H1 (cell line): ENCODE data around the gene ZMYM2. TPM values are rescaled to one million over a fixed set of nuclear protein-coding genes. Genes with fewer than 3 reads are reported as not detected.

Source experiments
- CTCF ChIA-PET: fragments of 300-600 bp; sonication (Branson Sonifier 250); formaldehyde crosslinking; loops from one replicate; lab custom pipeline; 2021; ENCODE audit not compliant: partially characterized antibody; lab: Charles Lee
- POLR2A ChIA-PET: fragments of 300-600 bp; sonication (Branson Sonifier 250); formaldehyde crosslinking; loops from one replicate; lab custom pipeline; 2021; ENCODE audit warnings: inconsistent platforms; ENCODE audit not compliant: partially characterized antibody; lab: Charles Lee
- DNase-seq, 2 experiments: peaks; one replicate each; pipeline versions ENCODE4 v3.0.0 to v3.0.0-alpha.2; 2010 to 2022; ENCODE audit warnings: low spot score in 2 of 2, low read depth in 1 of 2, mixed read lengths in 1 of 2
- FAIRE-seq: peaks from 2 replicates; lab custom pipeline; 2011; peaks lifted over from hg19 to GRCh38; lab: Jason Lieb, UNC
- H2AFZ ChIP-seq: 2 replicates; pipeline ENCODE4 v1.8.1; 2012; ENCODE audit warnings: low read length, inconsistent platforms
- H2AK5ac ChIP-seq: 2 replicates; pipeline ENCODE4 v1.6.1; 2013; ENCODE audit warnings: low read depth, low read length
- H2BK120ac ChIP-seq: replicated peaks from 2 replicates; pipeline ENCODE3; 2013; ENCODE audit warnings: low read depth, low read length, inconsistent platforms
- H2BK12ac ChIP-seq: 2 replicates; pipeline ENCODE4 v1.6.1; 2013; ENCODE audit warnings: low read depth, low read length
- H2BK15ac ChIP-seq: 2 replicates; pipeline ENCODE4 v1.6.1; 2013; ENCODE audit warnings: low read length
- H2BK20ac ChIP-seq: 2 replicates; pipeline ENCODE4 v1.6.1; 2013; ENCODE audit warnings: low read length
- H2BK5ac ChIP-seq: 2 replicates; pipeline ENCODE4 v1.6.1; 2013; ENCODE audit warnings: low read depth, low read length
- H3K14ac ChIP-seq: 2 replicates; pipeline ENCODE4 v1.6.1; 2013; ENCODE audit warnings: inconsistent platforms; ENCODE audit not compliant: insufficient read length
- H3K18ac ChIP-seq: 2 replicates; pipeline ENCODE4 v1.6.1; 2013; ENCODE audit warnings: low read length; ENCODE audit errors: extremely low read depth
- H3K23ac ChIP-seq: 2 replicates; pipeline ENCODE4 v1.6.1; 2013; ENCODE audit warnings: inconsistent platforms; ENCODE audit not compliant: insufficient read length
- H3K23me2 ChIP-seq: 2 replicates; pipeline ENCODE4 v1.6.1; 2013; ENCODE audit warnings: low read depth, low read length
- H3K27ac ChIP-seq: 2 replicates; pipeline ENCODE4 v1.6.1; 2011; ENCODE audit warnings: low read depth, low read length, inconsistent platforms
- H3K27me3 ChIP-seq, 4 experiments: replicated peaks in 1 of 4; 1 replicate in 1 of 4; 2 replicates in 3 of 4; pipeline versions ENCODE4 v1.6.1 to v1.8.1; 2011 to 2013; ENCODE audit warnings: low read length in 3 of 4, mild to moderate bottlenecking in 3 of 4, inconsistent platforms in 2 of 4, mixed read lengths in 2 of 4, moderate library complexity in 1 of 4; ENCODE audit not compliant: control insufficient read depth in 3 of 4, insufficient read depth in 3 of 4; ENCODE audit errors: extremely low read depth in 1 of 4
- H3K36me3 ChIP-seq, 4 experiments: 2 replicates each; pipeline versions ENCODE4 v1.6.1 to v1.8.1; 2011 to 2013; ENCODE audit warnings: mild to moderate bottlenecking in 4 of 4, low read length in 3 of 4, moderate library complexity in 2 of 4, control low read depth in 1 of 4, inconsistent platforms in 1 of 4; ENCODE audit not compliant: insufficient read depth in 4 of 4, control insufficient read depth in 2 of 4
- H3K4ac ChIP-seq: replicated peaks from 2 replicates; pipeline ENCODE3; 2013; ENCODE audit warnings: low read length, low read depth, mixed read lengths, inconsistent platforms; ENCODE audit not compliant: insufficient read length
- H3K4me1 ChIP-seq, 4 experiments: replicated peaks in 1 of 4; 1 replicate in 1 of 4; 2 replicates in 3 of 4; pipeline versions ENCODE4 v1.6.1 to v1.8.1; 2011 to 2013; ENCODE audit warnings: low read length in 3 of 4, inconsistent platforms in 2 of 4, mixed read lengths in 1 of 4; ENCODE audit not compliant: insufficient read depth in 4 of 4, control insufficient read depth in 3 of 4
- H3K4me2 ChIP-seq, 2 experiments: 2 replicates each; pipeline versions ENCODE4 v1.6.1 to v1.8.1; 2011 to 2013; ENCODE audit warnings: low read depth in 2 of 2, low read length in 2 of 2, control low read depth in 1 of 2, inconsistent platforms in 1 of 2, mild to moderate bottlenecking in 1 of 2; ENCODE audit not compliant: insufficient read depth in 1 of 2
- H3K4me3 ChIP-seq, 4 experiments: fragments of 200-600, 300-600 bp in 1 of 4; sonication (generic), shearing (Covaris generic), sonication (Bioruptor Twin) in 1 of 4; 2 replicates each; pipeline versions ENCODE4 v1.5.1 to v1.8.1; 2011 to 2016; ENCODE audit warnings: low read length in 4 of 4, low read depth in 3 of 4, control low read depth in 2 of 4, inconsistent platforms in 2 of 4, mild to moderate bottlenecking in 2 of 4, mixed read lengths in 1 of 4, moderate library complexity in 1 of 4; ENCODE audit not compliant: insufficient read depth in 2 of 4; ENCODE audit errors: extremely low read depth in 1 of 4
- H3K56ac ChIP-seq: replicated peaks from 2 replicates; pipeline ENCODE3; 2013; ENCODE audit warnings: low read depth, mild to moderate bottlenecking, mixed read lengths, low read length, inconsistent platforms; ENCODE audit not compliant: insufficient read length
- H3K79me1 ChIP-seq: 2 replicates; pipeline ENCODE4 v1.6.1; 2013; ENCODE audit warnings: low read depth, low read length, control low read depth
- H3K79me2 ChIP-seq, 2 experiments: 2 replicates each; pipeline versions ENCODE4 v1.6.1 to v1.8.1; 2012 to 2013; ENCODE audit warnings: low read length in 2 of 2, mild to moderate bottlenecking in 2 of 2, inconsistent platforms in 1 of 2; ENCODE audit not compliant: insufficient read depth in 2 of 2, control insufficient read depth in 1 of 2
- H3K9ac ChIP-seq, 4 experiments: replicated peaks in 1 of 4; 1 replicate in 1 of 4; 2 replicates in 3 of 4; pipeline versions ENCODE4 v1.6.1 to v1.8.1; 2011 to 2013; ENCODE audit warnings: low read depth in 3 of 4, low read length in 3 of 4, control low read depth in 2 of 4, mild to moderate bottlenecking in 2 of 4, moderate library complexity in 2 of 4, inconsistent platforms in 1 of 4; ENCODE audit errors: extremely low read depth in 1 of 4
- H3K9me3 ChIP-seq, 2 experiments: 2 replicates each; pipeline versions ENCODE4 v1.6.1 to v1.8.1; 2012 to 2013; ENCODE audit warnings: mild to moderate bottlenecking in 2 of 2, moderate library complexity in 2 of 2, control low read depth in 1 of 2, inconsistent platforms in 1 of 2, low read depth in 1 of 2, low read length in 1 of 2, mixed read lengths in 1 of 2; ENCODE audit not compliant: insufficient read depth in 2 of 2
- H4K20me1 ChIP-seq, 2 experiments: replicated peaks in 1 of 2; 2 replicates each; pipeline versions ENCODE3 to v1.8.1; 2011 to 2013; ENCODE audit warnings: inconsistent platforms in 2 of 2, low read length in 2 of 2, mild to moderate bottlenecking in 1 of 2; ENCODE audit not compliant: insufficient read depth in 2 of 2, control insufficient read depth in 1 of 2
- H4K5ac ChIP-seq: 2 replicates; pipeline ENCODE4 v1.6.1; 2013; ENCODE audit warnings: low read length, low read depth, mixed read lengths, inconsistent platforms; ENCODE audit not compliant: insufficient read length
- H4K8ac ChIP-seq: 2 replicates; pipeline ENCODE4 v1.8.0; 2013; ENCODE audit warnings: mild to moderate bottlenecking, moderate library complexity, low read length, inconsistent platforms; ENCODE audit not compliant: insufficient read depth; ENCODE audit errors: extremely low read depth
- H4K91ac ChIP-seq: replicated peaks from 2 replicates; pipeline ENCODE3; 2013; ENCODE audit warnings: low read length, mixed read lengths, inconsistent platforms; ENCODE audit not compliant: insufficient read length
- CTBP2 ChIP-seq: IDR thresholded peaks from 2 replicates; pipeline ENCODE4 v1.7.0; 2011; ENCODE audit warnings: borderline replicate concordance, mild to moderate bottlenecking, moderate library complexity, mixed read lengths, low read length; ENCODE audit not compliant: insufficient read depth, insufficient read length
- NANOG ChIP-seq: IDR thresholded peaks from 2 replicates; pipeline ENCODE4 v1.6.1; 2011; ENCODE audit warnings: low read length, low read depth, mild to moderate bottlenecking, inconsistent platforms; ENCODE audit not compliant: insufficient read depth, poor library complexity, severe bottlenecking
- POLR2AphosphoS5 ChIP-seq: IDR thresholded peaks from 2 replicates; pipeline ENCODE4 v1.6.1; 2011; ENCODE audit warnings: low read depth, low read length
- SIN3A ChIP-seq, 2 experiments: IDR thresholded peaks in 1 of 2; conservative IDR thresholded peaks in 1 of 2; 2 replicates each; pipeline ENCODE4 v1.6.1; 2011 to 2012; ENCODE audit warnings: low read length in 2 of 2, improper control_type of control experiment in 1 of 2, low read depth in 1 of 2, mild to moderate bottlenecking in 1 of 2
- SIX5 ChIP-seq: IDR thresholded peaks from 2 replicates; pipeline ENCODE4 v1.6.1; 2011; ENCODE audit warnings: mild to moderate bottlenecking, low read depth, low read length
- SRF ChIP-seq: IDR thresholded peaks from 2 replicates; pipeline ENCODE4 v1.6.1; 2011; ENCODE audit warnings: mild to moderate bottlenecking, low read depth, low read length, moderate library complexity
- TBP ChIP-seq: IDR thresholded peaks from 2 replicates; pipeline ENCODE4 v1.6.1; 2011; ENCODE audit warnings: low read depth, low read length, improper control_type of control experiment
- TEAD4 ChIP-seq: IDR thresholded peaks from 2 replicates; pipeline ENCODE4 v1.6.1; 2012; ENCODE audit warnings: low read depth, low read length, inconsistent platforms, mixed read lengths
- ZNF274 ChIP-seq: IDR thresholded peaks from 2 replicates; pipeline ENCODE4 v1.7.0; 2012; ENCODE audit warnings: low read length, borderline replicate concordance; ENCODE audit errors: extremely low read depth
- WGBS, 2 experiments: shearing (Covaris generic) in 1 of 2; methylation state at CpG; one replicate each; pipeline versions ENCODE4 v1.1.6 to v1.1.7; 2013 to 2015; ENCODE audit warnings: low lambda C conversion rate in 2 of 2, mixed read lengths in 2 of 2, inconsistent platforms in 1 of 2, low coverage in 1 of 2, missing lambda C conversion rate in 1 of 2; ENCODE audit not compliant: insufficient replicate concordance in 2 of 2, insufficient coverage in 1 of 2, insufficient read length in 1 of 2; ENCODE audit errors: extremely low coverage in 1 of 2, missing lambda C conversion rate in 1 of 2; 5-methylcytosine and 5-hydroxymethylcytosine counted together
- polyA plus RNA-seq, 7 experiments: library from polyadenylated mRNA; depleted of rRNA in 3 of 7; stranded (reverse) in 5 of 7; unstranded in 2 of 7; fragments of >200 nt in 5 of 7; fragments of 200-250 nt in 2 of 7; gene quantifications; 1 replicate in 5 of 7; 2 replicates in 1 of 7; 4 replicates in 1 of 7; pipeline versions ENCODE4 v1.2.1 to v1.2.3, GENCODE V29; 2011 to 2013; ENCODE audit warnings: missing spikeins in 2 of 7, mixed read lengths in 2 of 7
- total RNA-seq: library from RNA; stranded (reverse); fragmentation: NEBNext Ultra II Directional; extraction: Animal tissue kit (Norgen Biotek cat#: 25700); gene quantifications from 2 replicates; pipeline ENCODE4 v1.2.1, GENCODE V29; 2021
- TF ChIP-seq, protein P1 (sequence below): IDR thresholded peaks from 2 replicates; pipeline ENCODE4 v1.6.1; 2011; ENCODE audit warnings: low read depth, mild to moderate bottlenecking, low read length; ENCODE audit not compliant: insufficient read depth
- TF ChIP-seq, protein P2 (sequence below): IDR thresholded peaks from 2 replicates; pipeline ENCODE4 v1.6.1; 2012; ENCODE audit warnings: inconsistent platforms

The ZMYM2 gene
- total and polyA plus RNA-seq, 2 of the 8 experiments (the other 6 are each of a cell fraction or from before 2014, with no cell fraction given), result 41.2 to 159 TPM

DNA sequence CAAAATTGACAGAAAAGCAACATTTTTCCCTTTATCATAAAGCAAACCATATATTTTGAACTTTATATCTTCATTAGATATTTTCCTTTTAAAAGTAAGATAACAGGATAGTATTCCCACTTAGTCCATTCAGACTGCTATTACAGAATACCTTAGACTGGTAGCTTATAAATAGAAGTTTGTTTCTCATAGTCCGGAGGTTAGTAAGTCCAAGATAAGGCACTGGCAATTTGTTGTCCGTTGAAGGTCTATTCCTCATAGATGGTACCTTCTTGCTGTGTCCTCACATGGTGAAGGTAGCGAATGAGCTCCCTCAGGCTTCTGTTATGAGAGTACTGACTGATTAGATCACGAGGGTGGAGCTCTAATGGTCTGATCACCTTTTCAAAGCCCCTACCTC is 70.4 kb downstream of the ZMYM2 start:
- no peak overlapping the region for H3K27ac ChIP-seq
- H3K27me3 ChIP-seq, result no peaks in the 10 kb centered on the region
- no peak overlapping the region for H2BK5ac ChIP-seq
- no peak overlapping the region for H3K4me3 ChIP-seq
- H4K91ac ChIP-seq, result no peak overlapping the region
- ChIA-PET POLR2A (interaction anchor here (0.7 kb wide), 1 partner anchor 20 kb away, joined by 3 read pairs; no protein-coding TSS in a partner anchor), CTCF (no interaction called here)
- DNase-seq (no peak), FAIRE-seq (no peak)
- no peak overlapping the region for H3K14ac ChIP-seq
- no peak overlapping the region for H2BK15ac ChIP-seq
- H2BK120ac ChIP-seq, result no peak overlapping the region
- H3K18ac ChIP-seq, result no peak overlapping the region
- 80% methylated on average over 4 of the region's 4 CpGs; no CpG with 5 or more reads in 1 of the 2 experiments for WGBS, 2 experiments
- no peaks in the 10 kb centered on the region for H3K4me1 ChIP-seq
- H3K4ac ChIP-seq, result no peak overlapping the region
- no peak overlapping the region for H3K23ac ChIP-seq
- H4K8ac ChIP-seq, result no peak overlapping the region
- H3K9ac ChIP-seq, result no peak overlapping the region
- H3K36me3 ChIP-seq, result peaks cover 3 to 77% (median 28%) of the 10 kb centered on the region in 4 experiments; a peak in 7 of 8 replicates
- H2AK5ac ChIP-seq, result no peak overlapping the region
- H3K23me2 ChIP-seq, result no peaks in the 10 kb centered on the region
- H4K5ac ChIP-seq, result no peak overlapping the region
- H4K20me1 ChIP-seq, result peaks cover 2% of the 10 kb centered on the region in 2 experiments
- H2AFZ ChIP-seq, result no peak overlapping the region
- no peaks in the 10 kb centered on the region for H3K79me1 ChIP-seq
- H2BK20ac ChIP-seq, result no peak overlapping the region
- H3K9me3 ChIP-seq, result no peaks in the 10 kb centered on the region
- peaks cover 0 to 3% of the 10 kb centered on the region in 2 experiments; a peak in 1 of 4 replicates for H3K79me2 ChIP-seq
- H3K56ac ChIP-seq, result no peak overlapping the region
- no peak overlapping the region for H2BK12ac ChIP-seq
- no peak overlapping the region for H3K4me2 ChIP-seq
- TF ChIP-seq NANOG (no peak), SIN3A (conservative IDR thresholded peaks at IDR 0.05 in 1 of 2, IDR thresholded peaks at IDR 0.05 in 1 of 2; ENCODE audit: low read depth in 1 of 2, low read length in 2 of 2) (no peak), ZNF274 (no peak), POLR2AphosphoS5 (no peak), SIX5 (no peak), TEAD4 (no peak), CTBP2 (no peak), SRF (no peak), TBP (no peak)
- TF ChIP-seq, protein P1, sequence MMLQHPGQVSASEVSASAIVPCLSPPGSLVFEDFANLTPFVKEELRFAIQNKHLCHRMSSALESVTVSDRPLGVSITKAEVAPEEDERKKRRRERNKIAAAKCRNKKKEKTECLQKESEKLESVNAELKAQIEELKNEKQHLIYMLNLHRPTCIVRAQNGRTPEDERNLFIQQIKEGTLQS, result no peak
- TF ChIP-seq, protein P2, sequence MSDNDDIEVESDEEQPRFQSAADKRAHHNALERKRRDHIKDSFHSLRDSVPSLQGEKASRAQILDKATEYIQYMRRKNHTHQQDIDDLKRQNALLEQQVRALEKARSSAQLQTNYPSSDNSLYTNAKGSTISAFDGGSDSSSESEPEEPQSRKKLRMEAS, result no peak
